ENCODE measurements around the gene CORIN. TPM values are rescaled to one million over a fixed set of nuclear protein-coding genes. Genes with fewer than 3 reads are reported as not detected.

Gene CORIN
- total and polyA plus RNA-seq, 2 of the 4 experiments (the other 2 are of a cell fraction), result 20.3 to 24.7 TPM

- Histone ChIP-seq H2AK9ac (replicated peaks; ENCODE audit: low read depth, low read length, poor library complexity) (no peak overlapping the region), H3K23ac (ENCODE audit: low read depth, low read length) (no peak overlapping the region), H2AFZ (replicated peaks; ENCODE audit: low read length, poor library complexity) (no peak overlapping the region), H4K5ac (ENCODE audit: low read depth, low read length) (no peak overlapping the region), H3K56ac (ENCODE audit: extremely low read depth, insufficient read depth, low read length) (no peak overlapping the region), H2AK5ac (ENCODE audit: low read depth, low read length) (no peak overlapping the region), H2BK15ac (ENCODE audit: low read depth, low read length) (no peak overlapping the region), H3K4ac (ENCODE audit: low read depth, low read length) (no peak overlapping the region), H3K27ac (ENCODE audit: insufficient read depth, low read length) (no peak overlapping the region), H4K91ac (ENCODE audit: insufficient read depth, low read depth, low read length) (no peak overlapping the region), H3K9me1 (ENCODE audit: insufficient read depth, low read length) (no peaks in the 10 kb centered on the region), H3K4me3 (ENCODE audit: insufficient read depth, low read depth, low read length) (no peak overlapping the region), H3K18ac (ENCODE audit: low read depth, low read length) (no peak overlapping the region), H2BK20ac (ENCODE audit: low read depth, low read length) (no peak overlapping the region), H3K9ac (ENCODE audit: low read depth, low read length) (no peak overlapping the region), H3K9me3 (ENCODE audit: control insufficient read depth, insufficient read depth, low read length) (no peaks in the 10 kb centered on the region), H4K8ac (ENCODE audit: low read depth in 2 of 2, low read length in 2 of 2) (no peak overlapping the region), H3K14ac (replicated peaks; ENCODE audit: low read depth, low read length) (no peak overlapping the region), H3K4me1 (ENCODE audit: control insufficient read depth, insufficient read depth, low read length) (no peaks in the 10 kb centered on the region), H3K4me2 (ENCODE audit: low read depth, low read length) (no peak overlapping the region), H3K36me3 (ENCODE audit: control insufficient read depth, insufficient read depth, low read length) (no peaks in the 10 kb centered on the region), H2BK5ac (ENCODE audit: low read depth, low read length, poor library complexity, severe bottlenecking) (no peak overlapping the region), H4K20me1 (ENCODE audit: insufficient read depth, low read length) (no peaks in the 10 kb centered on the region), H3K27me3 (ENCODE audit: control insufficient read depth, insufficient read depth, low read length) (no peaks in the 10 kb centered on the region), H3K79me1 (ENCODE audit: low read depth in 1 of 2, low read length in 2 of 2) (no peaks in the 10 kb centered on the region), H2BK120ac (ENCODE audit: low read depth, low read length) (no peak overlapping the region)
- dilution Hi-C loops (cut with HindIII; ENCODE audit: low sequenced_read_pairs, unreplicated experiment), result no loop called here
- intact Hi-C loops (cut with micrococcal nuclease), result no loop called here
- CTCF ChIA-PET, result no interaction called here
- no peak for DNase-seq
- WGBS, 2 experiments (ENCODE audit: extremely low coverage in 2 of 2, insufficient read length in 1 of 2), result 100% methylated on average over 2 of the region's 7 CpGs; no CpG with 5 or more reads in 1 of the 2 experiments
- no peak for ATAC-seq (ENCODE audit: low read depth)
- BruUV-seq (replicated peaks), result no TSS peak
- POLR2A ChIA-PET (ENCODE audit: unreplicated experiment), result no interaction called here
- in situ Hi-C loops (cut with MboI; ENCODE audit: low sequenced_read_pairs), result no loop called here
- TF ChIP-seq, protein P1, sequence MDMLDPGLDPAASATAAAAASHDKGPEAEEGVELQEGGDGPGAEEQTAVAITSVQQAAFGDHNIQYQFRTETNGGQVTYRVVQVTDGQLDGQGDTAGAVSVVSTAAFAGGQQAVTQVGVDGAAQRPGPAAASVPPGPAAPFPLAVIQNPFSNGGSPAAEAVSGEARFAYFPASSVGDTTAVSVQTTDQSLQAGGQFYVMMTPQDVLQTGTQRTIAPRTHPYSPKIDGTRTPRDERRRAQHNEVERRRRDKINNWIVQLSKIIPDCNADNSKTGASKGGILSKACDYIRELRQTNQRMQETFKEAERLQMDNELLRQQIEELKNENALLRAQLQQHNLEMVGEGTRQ (IDR thresholded peaks at IDR 0.05; ENCODE audit: low read depth, low read length), result no peak
- TF ChIP-seq ELK1 (IDR thresholded peaks at IDR 0.05; ENCODE audit: borderline replicate concordance, low read depth, low read length) (no peak), CHD1 (IDR thresholded peaks at IDR 0.05; ENCODE audit: low read depth, low read length) (no peak), RAD21 (IDR thresholded peaks at IDR 0.05; ENCODE audit: low read length) (no peak), MAZ (IDR thresholded peaks at IDR 0.05; ENCODE audit: borderline replicate concordance, low read depth, low read length) (no peak), POLR2A (IDR thresholded peaks at IDR 0.05; ENCODE audit: low read depth, low read length) (no peak), RCOR1 (IDR thresholded peaks at IDR 0.05; ENCODE audit: insufficient replicate concordance, low read length) (no peak), MXI1 (IDR thresholded peaks at IDR 0.05; ENCODE audit: borderline replicate concordance, low read depth, low read length) (no peak), FOS (IDR thresholded peaks at IDR 0.05; ENCODE audit: low read depth, low read length) (no peak), SMC3 (IDR thresholded peaks at IDR 0.05; ENCODE audit: low read depth, low read length) (no peak), NFE2L2 (IDR thresholded peaks at IDR 0.05; ENCODE audit: low read depth, low read length) (no peak), CEBPB (IDR thresholded peaks at IDR 0.05; ENCODE audit: low read depth, low read length) (no peak), RFX5 (IDR thresholded peaks at IDR 0.05; ENCODE audit: low read depth, low read length) (no peak), MAFK (IDR thresholded peaks at IDR 0.05; ENCODE audit: low read depth, low read length) (no peak)
- TF ChIP-seq, protein P2, sequence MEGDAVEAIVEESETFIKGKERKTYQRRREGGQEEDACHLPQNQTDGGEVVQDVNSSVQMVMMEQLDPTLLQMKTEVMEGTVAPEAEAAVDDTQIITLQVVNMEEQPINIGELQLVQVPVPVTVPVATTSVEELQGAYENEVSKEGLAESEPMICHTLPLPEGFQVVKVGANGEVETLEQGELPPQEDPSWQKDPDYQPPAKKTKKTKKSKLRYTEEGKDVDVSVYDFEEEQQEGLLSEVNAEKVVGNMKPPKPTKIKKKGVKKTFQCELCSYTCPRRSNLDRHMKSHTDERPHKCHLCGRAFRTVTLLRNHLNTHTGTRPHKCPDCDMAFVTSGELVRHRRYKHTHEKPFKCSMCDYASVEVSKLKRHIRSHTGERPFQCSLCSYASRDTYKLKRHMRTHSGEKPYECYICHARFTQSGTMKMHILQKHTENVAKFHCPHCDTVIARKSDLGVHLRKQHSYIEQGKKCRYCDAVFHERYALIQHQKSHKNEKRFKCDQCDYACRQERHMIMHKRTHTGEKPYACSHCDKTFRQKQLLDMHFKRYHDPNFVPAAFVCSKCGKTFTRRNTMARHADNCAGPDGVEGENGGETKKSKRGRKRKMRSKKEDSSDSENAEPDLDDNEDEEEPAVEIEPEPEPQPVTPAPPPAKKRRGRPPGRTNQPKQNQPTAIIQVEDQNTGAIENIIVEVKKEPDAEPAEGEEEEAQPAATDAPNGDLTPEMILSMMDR (conservative IDR thresholded peaks at IDR 0.05; ENCODE audit: low read depth, low read length), result no peak
Measured at GRCh38 chr4:47804598-47804997, 33.3 kb downstream of the CORIN start.
